Panc1 (cell line): Measurements from ENCODE around the gene IP6K1. TPM values are rescaled to one million over a fixed set of nuclear protein-coding genes. Genes with fewer than 3 reads are reported as not detected.
A peak's percentile ranks its signal among the peaks of the same experiment; 100 is the strongest.

Experiments
- ATAC-seq: fragments of 200-7000 bp; cut with Tn5 transposase; 2 replicates; pipeline ENCODE4 v1.9.1; 2020; ENCODE audit warnings: mild to moderate bottlenecking, moderate library complexity
- BruUV-seq: library from RNA; stranded (reverse); fragments of 400-500 nt; replicated peaks from 2 replicates; lab custom pipeline; 2021; lab: Mats Ljungman, UMichigan
- CTCF ChIA-PET: fragments of 300-600 bp; sonication (Branson Sonifier 250); formaldehyde crosslinking; loops from one replicate; lab custom pipeline; 2022; ENCODE audit warnings: antibody characterized with exemption; lab: Charles Lee
- POLR2A ChIA-PET: fragments of 300-600 bp; sonication (Branson Sonifier 250); formaldehyde crosslinking; loops from one replicate; lab custom pipeline; 2022; ENCODE audit warnings: antibody characterized with exemption; lab: Charles Lee
- DNase-seq: peaks from one replicate; pipeline ENCODE4 v3.0.0-alpha.2; 2010; ENCODE audit warnings: low read depth, low spot score
- H3K27ac ChIP-seq: 2 replicates; pipeline ENCODE4 v1.5.1; 2011; ENCODE audit warnings: mild to moderate bottlenecking, low read length, inconsistent platforms
- H3K27me3 ChIP-seq: fragments of 200-500 bp; sonication (Bioruptor generic); 2 replicates; pipeline ENCODE4 v1.6.0; 2014; ENCODE audit warnings: low read length, inconsistent platforms; ENCODE audit not compliant: control insufficient read depth, insufficient read depth
- H3K36me3 ChIP-seq: fragments of 200-500 bp; sonication (Bioruptor generic); 2 replicates; pipeline ENCODE4 v1.5.1; 2014; ENCODE audit warnings: inconsistent platforms, mild to moderate bottlenecking, low read length, moderate library complexity; ENCODE audit not compliant: control insufficient read depth, insufficient read depth
- H3K4me1 ChIP-seq: 2 replicates; pipeline ENCODE4 v1.5.1; 2011; ENCODE audit warnings: inconsistent platforms, mild to moderate bottlenecking, low read length, moderate library complexity; ENCODE audit not compliant: control insufficient read depth, insufficient read depth
- H3K4me3 ChIP-seq, 2 experiments: 2 replicates each; pipeline ENCODE4 v1.5.1; 2011 to 2012; ENCODE audit warnings: low read depth in 2 of 2, low read length in 2 of 2, mild to moderate bottlenecking in 2 of 2, inconsistent platforms in 1 of 2, moderate library complexity in 1 of 2
- H3K9me3 ChIP-seq: fragments of 200-500 bp; sonication (Bioruptor generic); 2 replicates; pipeline ENCODE4 v1.5.1; 2014; ENCODE audit warnings: low read depth, mild to moderate bottlenecking, inconsistent platforms, low read length, moderate library complexity; ENCODE audit not compliant: control insufficient read depth, insufficient read depth
- CTCF ChIP-seq: fragments of 450-650 bp; IDR thresholded peaks from 2 replicates; pipeline ENCODE4 v1.5.1; 2017; ENCODE audit warnings: mild to moderate bottlenecking
- POLR2AphosphoS5 ChIP-seq: IDR thresholded peaks from 2 replicates; pipeline ENCODE4 v1.6.1; 2012; ENCODE audit warnings: mild to moderate bottlenecking, low read depth, low read length, moderate library complexity
- SIN3A ChIP-seq: IDR thresholded peaks from 2 replicates; pipeline ENCODE4 v1.6.1; 2012; ENCODE audit warnings: low read depth, mild to moderate bottlenecking, low read length, moderate library complexity, borderline replicate concordance; ENCODE audit not compliant: insufficient read depth
- TCF7L2 ChIP-seq: IDR thresholded peaks from 2 replicates; pipeline ENCODE4 v1.6.1; 2011; ENCODE audit warnings: mild to moderate bottlenecking, low read depth, low read length, inconsistent platforms
- in situ Hi-C: cut with HindIII; loops from 2 replicates; pipeline ENCODE4 v1.10.0; 2016; ENCODE audit warnings: low sequenced_read_pairs, low pct_unique_long_range_greater_than_20kb
- intact Hi-C: fragments of 100-400 bp; cut with micrococcal nuclease; formaldehyde crosslinking; loops from one replicate; pipeline ENCODE4 v1.10.0; 2022; ENCODE audit not compliant: unreplicated experiment
- total RNA-seq: library from RNA; stranded (reverse); gene quantifications from one replicate; pipeline ENCODE4 v1.2.1, GENCODE V29; 2021; ENCODE audit not compliant: unreplicated experiment
- TF ChIP-seq, protein P1 (sequence below), 2 experiments: IDR thresholded peaks; 2 replicates each; pipeline ENCODE4 v1.6.1; 2011 to 2012; ENCODE audit warnings: low read depth in 2 of 2, control low read depth in 1 of 2, low read length in 1 of 2, mild to moderate bottlenecking in 1 of 2, moderate library complexity in 1 of 2; ENCODE audit not compliant: insufficient read depth in 1 of 2

Gene IP6K1
- total RNA-seq, 1 experiment from 2014 or later = 39.8 TPM

DNA sequence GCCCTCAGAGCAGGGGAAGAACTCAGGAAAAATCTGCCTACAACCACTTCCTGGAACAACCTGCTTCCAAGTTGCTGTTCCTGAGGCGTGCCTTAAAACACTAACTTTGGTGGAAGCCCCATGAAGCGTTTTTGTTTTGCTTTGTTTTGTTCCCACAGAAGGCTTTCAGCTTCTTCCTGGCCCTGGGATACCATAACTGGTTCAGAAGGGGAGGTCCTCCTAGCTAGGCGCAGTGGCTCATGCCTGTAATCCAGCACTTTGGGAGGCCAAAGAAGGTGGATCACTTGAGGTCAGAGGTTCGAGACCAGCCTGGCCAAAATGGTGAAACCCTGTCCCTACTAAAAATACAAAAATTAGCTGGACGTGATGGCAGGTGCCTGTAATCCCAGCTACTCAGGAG, 1.2 kb upstream of the IP6K1 start:
- no TSS peak for BruUV-seq
- TF ChIP-seq CTCF (no peak), POLR2AphosphoS5 (no peak), TCF7L2 (no peak), SIN3A (no peak)
- TF ChIP-seq, protein P1, sequence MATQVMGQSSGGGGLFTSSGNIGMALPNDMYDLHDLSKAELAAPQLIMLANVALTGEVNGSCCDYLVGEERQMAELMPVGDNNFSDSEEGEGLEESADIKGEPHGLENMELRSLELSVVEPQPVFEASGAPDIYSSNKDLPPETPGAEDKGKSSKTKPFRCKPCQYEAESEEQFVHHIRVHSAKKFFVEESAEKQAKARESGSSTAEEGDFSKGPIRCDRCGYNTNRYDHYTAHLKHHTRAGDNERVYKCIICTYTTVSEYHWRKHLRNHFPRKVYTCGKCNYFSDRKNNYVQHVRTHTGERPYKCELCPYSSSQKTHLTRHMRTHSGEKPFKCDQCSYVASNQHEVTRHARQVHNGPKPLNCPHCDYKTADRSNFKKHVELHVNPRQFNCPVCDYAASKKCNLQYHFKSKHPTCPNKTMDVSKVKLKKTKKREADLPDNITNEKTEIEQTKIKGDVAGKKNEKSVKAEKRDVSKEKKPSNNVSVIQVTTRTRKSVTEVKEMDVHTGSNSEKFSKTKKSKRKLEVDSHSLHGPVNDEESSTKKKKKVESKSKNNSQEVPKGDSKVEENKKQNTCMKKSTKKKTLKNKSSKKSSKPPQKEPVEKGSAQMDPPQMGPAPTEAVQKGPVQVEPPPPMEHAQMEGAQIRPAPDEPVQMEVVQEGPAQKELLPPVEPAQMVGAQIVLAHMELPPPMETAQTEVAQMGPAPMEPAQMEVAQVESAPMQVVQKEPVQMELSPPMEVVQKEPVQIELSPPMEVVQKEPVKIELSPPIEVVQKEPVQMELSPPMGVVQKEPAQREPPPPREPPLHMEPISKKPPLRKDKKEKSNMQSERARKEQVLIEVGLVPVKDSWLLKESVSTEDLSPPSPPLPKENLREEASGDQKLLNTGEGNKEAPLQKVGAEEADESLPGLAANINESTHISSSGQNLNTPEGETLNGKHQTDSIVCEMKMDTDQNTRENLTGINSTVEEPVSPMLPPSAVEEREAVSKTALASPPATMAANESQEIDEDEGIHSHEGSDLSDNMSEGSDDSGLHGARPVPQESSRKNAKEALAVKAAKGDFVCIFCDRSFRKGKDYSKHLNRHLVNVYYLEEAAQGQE (IDR thresholded peaks at IDR 0.05; ENCODE audit: insufficient read depth in 1 of 2, low read depth in 2 of 2, low read length in 1 of 2) = no peak
- Histone ChIP-seq H3K27ac (no peak overlapping the region), H3K36me3 (no peaks in the 10 kb centered on the region), H3K4me3 (no peak overlapping the region), H3K27me3 (no peaks in the 10 kb centered on the region), H3K4me1 (peaks cover 6% of the 10 kb centered on the region), H3K9me3 (no peaks in the 10 kb centered on the region)
- POLR2A ChIA-PET = no interaction called here
- CTCF ChIA-PET = no interaction called here
- no peak for ATAC-seq
- in situ Hi-C loops (no loop called here), intact Hi-C loops (no loop called here)
- DNase-seq = no peak

DNA sequence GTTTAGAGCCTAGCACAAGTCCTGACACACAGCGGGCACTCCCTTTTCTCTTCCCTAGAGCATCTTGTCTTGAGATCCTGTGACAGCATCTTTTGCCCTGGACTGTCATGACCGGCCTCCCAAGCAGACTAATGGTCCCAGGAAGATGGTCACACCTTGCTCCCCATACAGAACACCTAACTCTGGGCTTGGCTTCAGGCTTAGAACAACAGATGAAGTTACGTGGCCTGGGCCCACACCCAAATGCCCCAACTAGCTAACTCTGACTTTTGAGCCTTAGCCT, 781 bp upstream of the IP6K1 start:
- BruUV-seq = TSS peak; percentile 94
- TF ChIP-seq TCF7L2 (no peak), SIN3A (no peak), CTCF (no peak)
- TF ChIP-seq, protein P1 (IDR thresholded peaks at IDR 0.05; ENCODE audit: insufficient read depth in 1 of 2, low read depth in 2 of 2, low read length in 1 of 2) = no peak
- H3K9me3 ChIP-seq = no peaks in the 10 kb centered on the region
- H3K27me3 ChIP-seq = no peaks in the 10 kb centered on the region
- CTCF ChIA-PET = no interaction called here
- in situ Hi-C loops (no loop called here), intact Hi-C loops (no loop called here)
- POLR2A ChIA-PET = no interaction called here
- peak overlapping the region; percentile 92 for H3K27ac ChIP-seq
- H3K4me1 ChIP-seq = peaks cover 6% of the 10 kb centered on the region
- H3K4me3 ChIP-seq = peak overlapping the region in 1 of 2 experiments; percentile 70; a peak in 3 of 4 replicates
- DNase-seq (no peak), ATAC-seq (no peak)
- H3K36me3 ChIP-seq = no peaks in the 10 kb centered on the region
